Stimulated activated CD4-positive, alpha-beta T cell treated with anti-CD3 and anti-CD28 coated beads, TNF-alpha, amount 100 ng/mL, for 48 hours (primary cell): ENCODE data around the gene IGSF23.

ENCODE experiments used
- DNase-seq, 3 donors: peaks; one replicate each; pipeline ENCODE4 v3.0.0-alpha.2; 2020; ENCODE audit warnings: low read depth in 3 of 3

IGSF23 gene

GRCh38 chr19:44613295-44614178 is at the start of gene IGSF23:
Gene IGSF23, plus strand, starts transcription at chr19:44613563. Its CDS starts 83 bp downstream, at chr19:44613646.
- no peak for DNase-seq

GRCh38 chr19:44566984-44567383 is 46.4 kb upstream of the IGSF23 start:
- DNase-seq, result no peak

- no peak for DNase-seq
These were observed 45.6 kb upstream of the IGSF23 start for GRCh38 chr19:44567745-44568144.

- DNase-seq, result no peak
These were observed 42.8 kb upstream of the IGSF23 start for GRCh38 chr19:44570603-44570983.

- DNase-seq, result peak; percentile 37 to 47 (median 37)
These were observed 42.2 kb upstream of the IGSF23 start for GRCh38 chr19:44570984-44571684.

GRCh38 chr19:44571830-44572580 is 41.4 kb upstream of the IGSF23 start:
- no peak for DNase-seq

GRCh38 chr19:44572581-44572900 is 40.8 kb upstream of the IGSF23 start:
- no peak for DNase-seq

- DNase-seq, result no peak
These were observed 40.2 kb upstream of the IGSF23 start for GRCh38 chr19:44573183-44573582.

- DNase-seq, result no peak
These were observed 39.7 kb upstream of the IGSF23 start for GRCh38 chr19:44573627-44574026.

GRCh38 chr19:44574186-44574950 is 39.0 kb upstream of the IGSF23 start:
- no peak for DNase-seq

- no peak for DNase-seq
These were observed 38.2 kb upstream of the IGSF23 start for GRCh38 chr19:44575116-44575700.

- DNase-seq, result peak in 1 of 3 donors; percentile 5
These were observed 36.4 kb upstream of the IGSF23 start for GRCh38 chr19:44576843-44577565.

- DNase-seq, result no peak
These were observed 35.8 kb upstream of the IGSF23 start for GRCh38 chr19:44577566-44577874.

GRCh38 chr19:44579663-44580365 is 33.5 kb upstream of the IGSF23 start:
- no peak for DNase-seq

- no peak for DNase-seq
These were observed 32.9 kb upstream of the IGSF23 start for GRCh38 chr19:44580366-44580895.

GRCh38 chr19:44581288-44581687 is 32.1 kb upstream of the IGSF23 start:
- DNase-seq, result no peak

GRCh38 chr19:44582581-44583265 is 30.6 kb upstream of the IGSF23 start:
- peak in 2 of 3 donors; percentile 22 to 24 for DNase-seq

GRCh38 chr19:44585371-44586133 is 27.8 kb upstream of the IGSF23 start:
- no peak for DNase-seq
